ENCODE results near the gene OVOL3.

Gene OVOL3

DNA sequence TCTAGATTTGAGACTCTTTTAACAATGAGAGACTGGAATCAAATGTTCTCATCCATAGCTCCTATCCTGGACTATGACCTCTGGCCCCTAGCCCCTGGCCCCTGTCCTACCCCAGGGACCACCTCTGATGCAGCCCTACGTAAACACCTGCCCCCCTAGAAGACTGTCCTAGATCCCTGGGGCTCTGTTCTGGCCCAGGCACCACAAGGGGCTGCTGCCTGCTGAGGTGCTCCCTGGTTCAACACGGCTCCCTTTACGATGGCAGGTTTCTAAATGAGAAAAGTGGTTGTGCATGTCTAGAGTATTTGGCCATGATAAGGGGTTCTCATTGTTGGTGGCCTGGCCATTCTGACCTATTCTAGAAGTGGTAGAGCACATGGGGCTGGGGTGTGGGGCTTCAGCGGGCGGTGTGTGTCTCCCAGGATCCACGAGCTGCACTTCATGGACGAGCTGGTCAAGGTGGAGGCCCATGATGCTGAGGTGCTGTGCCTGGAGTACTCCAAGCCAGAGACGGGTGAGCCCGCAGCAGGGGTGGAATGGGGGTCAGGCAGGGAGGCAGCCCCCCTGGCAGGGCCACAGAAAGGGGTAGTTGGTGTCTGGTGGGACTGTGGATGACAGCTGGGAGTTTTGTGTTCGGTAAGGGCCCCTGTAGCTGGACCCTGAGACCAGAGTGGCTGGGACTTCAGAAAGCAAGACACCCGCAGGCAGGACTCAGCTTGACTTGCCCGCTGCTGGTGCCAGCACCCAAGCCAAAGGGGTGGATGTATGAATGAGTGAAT is 26.5 kb upstream of the OVOL3 start:
- no peak for TF ChIP-seq GABPA (IDR thresholded peaks at IDR 0.05; ENCODE audit: low read depth)
- DNase-seq (ENCODE audit: low read depth in 1 of 2, low spot score in 1 of 2): no peak

DNA sequence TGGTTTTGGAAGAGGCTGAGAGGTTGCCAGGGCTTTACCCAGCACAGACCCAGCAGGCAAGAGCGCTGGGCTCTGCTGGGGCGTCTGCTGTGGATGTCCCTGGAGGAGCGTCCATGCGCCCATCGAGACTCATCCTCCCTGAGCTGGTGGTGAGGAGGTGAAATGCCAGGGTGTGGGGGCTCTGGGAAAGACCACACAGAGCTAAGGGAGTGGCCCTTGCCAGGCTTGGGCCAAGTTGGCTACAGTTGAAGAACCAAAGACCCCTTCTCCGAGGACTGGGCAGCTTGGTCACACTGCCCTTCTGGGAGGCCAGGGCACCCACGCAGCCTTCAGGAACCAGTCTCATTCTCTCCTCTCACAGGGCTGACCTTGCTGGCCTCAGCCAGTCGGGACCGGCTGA is 24.6 kb upstream of the OVOL3 start:
- no peak overlapping the region for H3K27ac ChIP-seq (replicated peaks)
- no peaks in the 10 kb centered on the region for H3K27me3 ChIP-seq (ENCODE audit: insufficient read depth, poor library complexity, severe bottlenecking)
- DNase-seq (ENCODE audit: low read depth in 1 of 2, low spot score in 1 of 2): no peak
- H3K4me3 ChIP-seq (replicated peaks; ENCODE audit: insufficient read depth, low read length): no peak overlapping the region
- TF ChIP-seq POLR2AphosphoS5 (IDR thresholded peaks at IDR 0.05; ENCODE audit: low read depth) (no peak), GABPA (IDR thresholded peaks at IDR 0.05; ENCODE audit: low read depth) (no peak), SPI1 (IDR thresholded peaks at IDR 0.05; ENCODE audit: borderline replicate concordance, low read depth) (no peak)
- TF ChIP-seq, protein P1, sequence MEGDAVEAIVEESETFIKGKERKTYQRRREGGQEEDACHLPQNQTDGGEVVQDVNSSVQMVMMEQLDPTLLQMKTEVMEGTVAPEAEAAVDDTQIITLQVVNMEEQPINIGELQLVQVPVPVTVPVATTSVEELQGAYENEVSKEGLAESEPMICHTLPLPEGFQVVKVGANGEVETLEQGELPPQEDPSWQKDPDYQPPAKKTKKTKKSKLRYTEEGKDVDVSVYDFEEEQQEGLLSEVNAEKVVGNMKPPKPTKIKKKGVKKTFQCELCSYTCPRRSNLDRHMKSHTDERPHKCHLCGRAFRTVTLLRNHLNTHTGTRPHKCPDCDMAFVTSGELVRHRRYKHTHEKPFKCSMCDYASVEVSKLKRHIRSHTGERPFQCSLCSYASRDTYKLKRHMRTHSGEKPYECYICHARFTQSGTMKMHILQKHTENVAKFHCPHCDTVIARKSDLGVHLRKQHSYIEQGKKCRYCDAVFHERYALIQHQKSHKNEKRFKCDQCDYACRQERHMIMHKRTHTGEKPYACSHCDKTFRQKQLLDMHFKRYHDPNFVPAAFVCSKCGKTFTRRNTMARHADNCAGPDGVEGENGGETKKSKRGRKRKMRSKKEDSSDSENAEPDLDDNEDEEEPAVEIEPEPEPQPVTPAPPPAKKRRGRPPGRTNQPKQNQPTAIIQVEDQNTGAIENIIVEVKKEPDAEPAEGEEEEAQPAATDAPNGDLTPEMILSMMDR (IDR thresholded peaks at IDR 0.05; ENCODE audit: insufficient read depth, low read length): no peak
- TF ChIP-seq, protein P2, sequence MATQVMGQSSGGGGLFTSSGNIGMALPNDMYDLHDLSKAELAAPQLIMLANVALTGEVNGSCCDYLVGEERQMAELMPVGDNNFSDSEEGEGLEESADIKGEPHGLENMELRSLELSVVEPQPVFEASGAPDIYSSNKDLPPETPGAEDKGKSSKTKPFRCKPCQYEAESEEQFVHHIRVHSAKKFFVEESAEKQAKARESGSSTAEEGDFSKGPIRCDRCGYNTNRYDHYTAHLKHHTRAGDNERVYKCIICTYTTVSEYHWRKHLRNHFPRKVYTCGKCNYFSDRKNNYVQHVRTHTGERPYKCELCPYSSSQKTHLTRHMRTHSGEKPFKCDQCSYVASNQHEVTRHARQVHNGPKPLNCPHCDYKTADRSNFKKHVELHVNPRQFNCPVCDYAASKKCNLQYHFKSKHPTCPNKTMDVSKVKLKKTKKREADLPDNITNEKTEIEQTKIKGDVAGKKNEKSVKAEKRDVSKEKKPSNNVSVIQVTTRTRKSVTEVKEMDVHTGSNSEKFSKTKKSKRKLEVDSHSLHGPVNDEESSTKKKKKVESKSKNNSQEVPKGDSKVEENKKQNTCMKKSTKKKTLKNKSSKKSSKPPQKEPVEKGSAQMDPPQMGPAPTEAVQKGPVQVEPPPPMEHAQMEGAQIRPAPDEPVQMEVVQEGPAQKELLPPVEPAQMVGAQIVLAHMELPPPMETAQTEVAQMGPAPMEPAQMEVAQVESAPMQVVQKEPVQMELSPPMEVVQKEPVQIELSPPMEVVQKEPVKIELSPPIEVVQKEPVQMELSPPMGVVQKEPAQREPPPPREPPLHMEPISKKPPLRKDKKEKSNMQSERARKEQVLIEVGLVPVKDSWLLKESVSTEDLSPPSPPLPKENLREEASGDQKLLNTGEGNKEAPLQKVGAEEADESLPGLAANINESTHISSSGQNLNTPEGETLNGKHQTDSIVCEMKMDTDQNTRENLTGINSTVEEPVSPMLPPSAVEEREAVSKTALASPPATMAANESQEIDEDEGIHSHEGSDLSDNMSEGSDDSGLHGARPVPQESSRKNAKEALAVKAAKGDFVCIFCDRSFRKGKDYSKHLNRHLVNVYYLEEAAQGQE (IDR thresholded peaks at IDR 0.05; ENCODE audit: insufficient replicate concordance, low read depth): no peak

More for the DNA sequence above, 26.5 kb upstream of the OVOL3 start:
- Histone ChIP-seq H3K4me3 (replicated peaks; ENCODE audit: insufficient read depth, low read length) (no peak overlapping the region), H3K27me3 (ENCODE audit: insufficient read depth, poor library complexity, severe bottlenecking) (no peaks in the 10 kb centered on the region), H3K27ac (replicated peaks) (no peak overlapping the region)

DNA sequence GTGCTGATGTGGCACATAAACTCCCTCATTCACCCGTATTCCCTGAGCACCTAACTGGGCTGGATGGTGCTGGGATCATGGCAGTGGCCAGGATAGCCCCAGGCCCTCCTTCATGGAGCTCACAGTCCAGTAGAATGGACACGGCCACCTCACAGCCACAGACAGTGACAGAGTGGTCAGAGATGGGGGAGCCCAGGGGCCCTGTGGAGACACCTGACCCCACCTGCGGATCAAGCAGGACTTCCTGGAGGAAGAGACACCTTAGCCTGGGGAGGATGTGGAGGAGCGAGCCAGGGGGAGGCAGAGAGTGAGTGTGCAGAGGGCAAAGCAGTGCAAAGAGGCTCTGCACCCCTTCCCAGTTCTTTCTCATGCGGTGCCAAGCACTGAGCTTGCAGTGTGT is 21.1 kb upstream of the OVOL3 start:
- Histone ChIP-seq H3K27ac (replicated peaks) (no peak overlapping the region), H3K4me3 (replicated peaks; ENCODE audit: insufficient read depth, low read length) (no peak overlapping the region), H3K27me3 (ENCODE audit: insufficient read depth, poor library complexity, severe bottlenecking) (no peaks in the 10 kb centered on the region)
- DNase-seq (ENCODE audit: low read depth in 1 of 2, low spot score in 1 of 2): no peak
- TF ChIP-seq SPI1 (IDR thresholded peaks at IDR 0.05; ENCODE audit: borderline replicate concordance, low read depth): no peak
- TF ChIP-seq POLR2AphosphoS5 (IDR thresholded peaks at IDR 0.05; ENCODE audit: low read depth): no peak
- TF ChIP-seq, protein P2 (IDR thresholded peaks at IDR 0.05; ENCODE audit: insufficient replicate concordance, low read depth): no peak
- no peak for TF ChIP-seq GABPA (IDR thresholded peaks at IDR 0.05; ENCODE audit: low read depth)
- TF ChIP-seq, protein P1 (IDR thresholded peaks at IDR 0.05; ENCODE audit: insufficient read depth, low read length): no peak

DNA sequence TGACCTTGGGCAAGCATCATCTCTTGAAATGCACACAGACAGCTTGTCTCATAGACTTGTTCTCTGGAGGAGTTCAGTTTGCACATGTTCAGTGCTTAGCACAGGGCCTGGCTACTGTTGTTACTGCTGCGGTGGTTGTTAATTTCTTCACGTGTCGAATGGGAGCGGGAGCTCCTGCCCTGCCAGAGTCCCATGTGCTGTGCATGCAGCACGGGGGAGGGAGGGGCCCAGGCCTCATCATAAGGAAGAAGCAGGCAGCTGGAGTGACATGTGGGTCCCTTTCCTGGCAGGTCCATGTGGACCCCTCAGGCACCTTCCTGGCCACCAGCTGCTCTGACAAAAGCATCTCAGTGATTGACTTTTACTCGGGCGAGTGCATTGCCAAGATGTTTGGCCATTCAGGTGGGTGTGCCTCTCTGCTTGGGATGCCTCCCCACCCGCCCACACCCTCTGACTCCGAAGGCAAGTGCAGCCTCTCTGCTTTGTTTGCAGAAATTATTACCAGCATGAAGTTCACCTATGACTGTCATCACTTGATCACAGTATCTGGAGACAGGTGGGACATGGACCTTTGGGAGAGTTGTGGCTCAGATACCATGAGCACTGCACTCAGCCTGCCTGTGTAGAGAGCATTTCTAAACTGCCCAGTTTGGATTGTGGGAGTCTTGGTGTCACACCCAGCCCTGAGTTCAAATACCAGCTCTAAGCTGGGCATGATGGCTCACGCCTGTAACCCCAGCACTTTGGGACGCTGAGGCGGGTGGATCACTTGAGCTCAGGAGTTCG is 19.8 kb upstream of the OVOL3 start:
- no peak overlapping the region for H3K27ac ChIP-seq (replicated peaks)
- no peak for DNase-seq (ENCODE audit: low read depth in 1 of 2, low spot score in 1 of 2)
- H3K4me3 ChIP-seq (replicated peaks; ENCODE audit: insufficient read depth, low read length): no peak overlapping the region
- no peaks in the 10 kb centered on the region for H3K27me3 ChIP-seq (ENCODE audit: insufficient read depth, poor library complexity, severe bottlenecking)
- no peak for TF ChIP-seq POLR2AphosphoS5 (IDR thresholded peaks at IDR 0.05; ENCODE audit: low read depth)
- TF ChIP-seq, protein P2 (IDR thresholded peaks at IDR 0.05; ENCODE audit: insufficient replicate concordance, low read depth): no peak
- no peak for TF ChIP-seq SPI1 (IDR thresholded peaks at IDR 0.05; ENCODE audit: borderline replicate concordance, low read depth)
- no peak for TF ChIP-seq GABPA (IDR thresholded peaks at IDR 0.05; ENCODE audit: low read depth)
- TF ChIP-seq, protein P1 (IDR thresholded peaks at IDR 0.05; ENCODE audit: insufficient read depth, low read length): no peak

Measured in HL-60 (cell line).